NCI-H69 (cell line): ENCODE measurements around the gene ORC3.

Experiments used
- DNase-seq: peaks from one replicate; lab custom pipeline; 2025; lab: John Stamatoyannopoulos, UW

The ORC3 gene

DNA sequence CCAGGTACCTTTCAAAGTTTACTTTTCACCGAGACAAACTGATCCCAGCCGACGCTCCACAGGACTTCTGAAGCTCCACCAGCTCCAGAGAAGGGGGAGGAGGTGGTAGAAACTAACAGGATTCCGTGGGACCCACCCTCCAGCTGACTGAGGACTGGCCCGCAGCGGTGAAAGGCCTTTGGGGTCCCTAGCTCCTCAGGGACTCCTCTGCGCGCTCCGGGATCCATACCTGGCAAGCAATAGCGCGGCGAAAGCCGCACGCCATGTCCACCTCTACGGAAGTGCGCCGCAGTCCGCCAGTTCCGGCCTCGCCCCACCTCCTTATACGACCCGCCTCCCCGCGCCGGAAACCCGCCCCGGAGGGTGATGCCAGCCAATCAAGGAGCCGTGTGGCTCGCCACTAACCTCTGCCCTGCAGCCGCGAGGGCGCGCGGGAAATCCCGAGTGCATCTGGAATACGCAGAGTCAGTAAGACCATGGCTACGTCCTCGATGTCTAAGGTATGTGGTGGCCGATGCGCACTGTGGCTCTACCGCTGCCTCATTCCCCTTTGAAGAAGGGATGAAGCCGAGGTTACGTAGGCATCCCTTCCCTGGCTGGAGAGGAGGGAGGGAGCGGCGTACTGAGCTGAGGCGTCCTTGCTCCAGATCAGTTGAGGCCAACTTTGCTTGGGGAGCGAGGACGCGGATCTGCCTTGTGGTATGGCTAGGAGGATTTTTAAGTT, at the start of gene ORC3, which contains the start of gene RARS2:
Gene ORC3, plus strand, starts transcription at position 443 of the 724 bp plus-strand sequence. Its CDS starts 34 bp downstream, at position 477.
Gene RARS2, minus strand, starts transcription at position 295 of the 724 bp plus-strand sequence. Its CDS starts 30 bp downstream, at position 265.
- peak; percentile 98 for DNase-seq

DNA sequence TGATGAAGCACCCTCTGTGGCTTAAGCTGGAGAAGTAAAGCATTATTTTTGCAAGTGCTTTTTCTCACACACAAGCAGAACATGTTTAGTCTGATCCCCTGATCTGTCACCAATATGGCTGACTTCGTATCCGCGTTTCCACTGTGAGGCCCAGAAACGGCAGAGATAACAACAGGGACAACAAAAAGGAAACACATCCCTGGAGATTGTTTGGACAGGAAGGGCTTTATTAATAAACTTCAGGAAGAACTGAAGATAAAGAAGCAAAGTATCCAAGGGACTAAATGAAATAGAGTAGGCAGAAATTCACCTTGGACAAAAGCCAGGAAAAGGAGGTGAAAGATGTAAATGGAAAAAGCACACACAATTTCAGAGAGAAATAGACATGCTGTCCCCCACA, 49.4 kb upstream of the ORC3 start:
- no peak for DNase-seq

DNA sequence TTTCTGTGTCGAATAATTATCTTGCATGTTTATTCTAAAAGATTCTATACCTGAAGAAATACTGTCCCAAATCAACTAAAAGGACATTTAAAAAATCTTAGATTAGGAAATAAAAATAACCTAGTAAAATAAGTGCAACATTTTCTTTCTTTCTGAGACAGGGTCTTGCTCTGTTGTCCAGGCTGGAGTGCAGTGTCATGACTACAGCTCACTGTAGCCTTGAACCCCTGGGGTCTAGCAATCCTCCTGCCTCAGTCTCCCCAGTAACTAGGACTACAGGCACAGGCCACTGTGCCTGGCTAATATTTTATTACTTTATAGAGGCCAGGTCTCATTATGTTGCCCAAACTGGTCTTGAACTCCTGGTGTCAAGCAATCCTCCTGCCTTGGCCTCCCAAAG, 48.9 kb upstream of the ORC3 start:
- no peak for DNase-seq

DNA sequence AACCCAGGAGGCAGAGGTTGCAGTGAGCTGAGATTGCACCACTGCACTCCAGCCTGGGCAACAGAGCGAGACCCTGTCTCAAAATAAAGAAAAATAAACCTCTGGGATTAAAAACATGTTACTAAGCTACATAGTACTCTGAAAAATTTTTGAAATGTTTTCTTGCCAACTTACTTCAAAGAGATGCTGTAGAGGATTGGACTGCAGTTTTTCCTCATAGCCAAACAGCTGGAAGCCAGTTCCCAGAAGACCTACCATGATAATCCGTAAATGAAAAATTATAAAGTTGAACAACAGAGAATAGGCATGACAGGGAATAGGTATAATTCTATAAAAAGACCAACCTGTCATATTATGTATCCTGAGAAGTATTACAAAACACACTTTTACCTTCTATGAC, 48.2 kb upstream of the ORC3 start:
- DNase-seq = no peak

DNA sequence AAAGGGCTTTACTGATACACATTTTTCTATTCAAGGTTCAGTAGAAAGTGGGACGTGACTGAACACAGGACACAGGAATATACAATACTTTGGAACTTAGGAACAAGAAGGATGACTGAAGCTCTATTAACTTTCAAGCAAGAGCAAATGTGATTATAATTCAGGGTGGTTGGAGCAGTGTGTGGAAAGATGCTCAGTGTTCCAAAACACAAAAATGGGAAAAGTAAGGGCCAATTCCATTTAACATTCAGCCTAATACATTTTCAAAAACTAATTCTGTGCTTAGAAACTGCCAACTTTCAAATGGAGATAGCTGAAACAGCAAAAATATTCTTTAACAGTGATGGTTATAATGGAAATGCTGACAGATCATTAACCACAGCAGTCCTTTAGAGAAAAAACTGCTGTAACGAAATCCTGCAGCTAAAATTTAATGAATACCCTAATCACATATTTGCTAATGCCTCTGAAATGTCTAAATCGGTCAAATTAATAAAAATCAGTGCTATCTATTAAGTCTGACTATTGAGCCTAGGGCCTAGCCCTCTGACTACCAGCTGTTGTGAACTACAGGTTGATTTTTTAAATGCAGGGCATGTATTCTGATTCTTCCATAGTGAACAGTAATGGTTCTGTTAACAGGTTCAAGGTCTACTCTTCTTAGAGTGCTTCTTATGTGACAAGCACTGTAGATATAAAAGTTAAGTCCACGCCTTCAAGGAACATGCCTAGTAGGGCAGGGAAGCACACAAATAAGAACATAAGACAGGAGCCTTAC, 46.0 kb upstream of the ORC3 start:
- no peak for DNase-seq

DNA sequence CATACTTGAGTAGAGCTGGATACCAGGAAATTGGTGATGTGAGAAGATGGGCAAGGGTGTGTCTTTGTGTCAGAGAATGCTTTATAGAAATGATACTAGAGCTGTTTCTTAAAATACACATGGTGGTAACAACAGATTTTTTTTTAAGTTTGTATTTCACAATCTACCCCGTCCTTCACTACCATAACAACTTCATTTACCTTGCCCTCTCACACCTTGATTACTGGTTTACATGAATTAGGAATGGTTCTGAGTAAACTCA, 45.5 kb upstream of the ORC3 start:
- no peak for DNase-seq

DNA sequence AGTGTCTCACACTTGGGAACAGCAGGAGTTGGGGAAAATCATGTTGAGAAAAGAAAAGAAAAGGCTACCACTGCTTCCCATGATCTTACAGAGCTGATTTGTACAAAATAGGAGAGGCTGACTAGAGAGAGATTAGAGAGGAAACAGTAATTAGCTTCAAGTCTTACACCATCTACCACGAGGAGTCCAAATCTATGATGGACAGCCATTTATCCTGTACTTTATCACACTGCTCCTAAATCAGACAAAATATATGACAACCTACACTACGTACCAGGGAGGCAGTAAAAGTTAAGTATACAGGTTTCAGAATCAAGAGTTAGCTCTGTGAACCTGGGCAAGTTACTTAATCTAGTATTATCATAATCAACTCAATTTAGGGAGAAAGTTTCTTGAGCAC, 38.1 kb upstream of the ORC3 start:
- no peak for DNase-seq

DNA sequence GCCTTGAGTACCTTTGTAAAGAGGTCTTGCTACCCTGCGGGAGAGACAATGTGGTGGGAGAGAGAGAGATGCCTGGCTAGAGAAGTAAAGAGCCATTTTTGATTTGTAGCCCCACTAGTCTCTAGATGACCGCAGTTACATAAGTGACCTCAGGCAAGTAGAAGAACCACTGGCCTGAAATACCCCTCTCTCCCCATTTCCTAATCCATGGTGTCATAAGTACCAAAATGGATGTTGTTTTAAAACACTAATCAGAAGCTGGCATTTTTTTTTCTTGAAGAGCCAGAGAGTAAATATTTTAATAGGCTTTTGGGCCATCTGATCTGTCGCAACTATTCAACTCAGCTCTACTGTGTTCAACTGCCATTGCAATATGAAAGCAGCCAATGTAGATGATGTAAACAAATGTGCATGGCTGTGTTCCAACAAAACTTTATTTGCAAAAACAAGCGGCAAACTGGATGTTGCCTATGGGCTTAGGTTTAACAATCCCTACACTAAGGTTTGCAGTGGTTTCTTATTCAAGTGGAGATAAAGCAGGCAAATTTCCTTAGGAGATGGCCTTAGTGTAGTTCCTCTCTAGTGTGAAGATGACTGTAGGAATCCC, 36.7 kb upstream of the ORC3 start:
- no peak for DNase-seq

DNA sequence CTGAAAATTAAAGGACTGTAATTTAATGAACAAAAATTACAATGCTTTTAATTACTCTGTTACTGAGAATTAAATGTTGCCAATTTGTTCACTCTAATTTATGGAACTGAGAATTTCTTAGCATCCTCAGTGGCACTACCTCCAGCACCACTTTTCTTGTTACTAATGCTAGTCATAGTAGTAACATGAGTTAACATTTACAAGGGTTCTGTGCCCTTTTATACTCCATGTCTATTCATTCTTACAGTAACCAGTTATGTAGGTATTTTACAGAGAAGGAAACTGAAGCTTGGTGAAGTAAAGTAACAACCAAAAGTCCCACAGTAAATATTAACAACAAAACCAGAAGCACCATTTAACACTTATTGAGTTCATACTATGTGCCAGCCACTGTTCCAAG, 34.4 kb upstream of the ORC3 start:
- no peak for DNase-seq

DNA sequence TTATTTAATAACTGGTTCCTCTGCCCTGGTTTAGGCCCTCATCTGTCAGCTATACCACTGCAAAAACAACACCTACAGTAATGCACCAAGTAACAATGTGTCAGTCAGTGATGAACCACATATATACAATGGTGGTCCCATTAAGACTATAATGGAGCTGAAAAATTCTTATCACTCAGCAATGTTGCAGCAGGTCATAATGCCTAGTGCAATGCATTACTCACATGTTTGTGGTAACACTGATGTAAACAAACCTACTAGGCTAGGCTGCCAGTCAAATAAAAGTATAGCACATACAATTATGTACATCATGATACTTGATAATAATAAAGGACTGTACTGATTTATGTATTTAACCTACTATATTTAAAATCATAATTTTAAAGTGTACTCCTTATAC, 31.5 kb upstream of the ORC3 start:
- DNase-seq = no peak

DNA sequence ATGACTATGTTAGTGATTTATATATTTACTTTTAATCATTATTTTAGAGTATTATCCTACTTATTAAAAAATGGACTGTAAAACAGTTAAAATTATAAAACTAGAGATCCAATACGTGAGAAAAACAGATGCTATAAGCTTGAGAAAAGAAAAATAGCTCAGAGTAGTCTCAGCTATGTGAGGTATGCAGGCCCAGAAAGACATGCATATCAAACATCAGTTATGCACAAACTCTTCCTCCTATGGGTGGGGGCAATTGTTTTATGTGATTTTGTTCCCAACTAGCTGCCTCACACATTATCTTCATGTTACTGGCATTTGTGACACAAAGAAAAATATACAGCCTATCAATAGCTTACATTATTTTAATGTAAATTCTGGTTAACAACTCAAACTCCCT, 28.9 kb upstream of the ORC3 start:
- DNase-seq = no peak

DNA sequence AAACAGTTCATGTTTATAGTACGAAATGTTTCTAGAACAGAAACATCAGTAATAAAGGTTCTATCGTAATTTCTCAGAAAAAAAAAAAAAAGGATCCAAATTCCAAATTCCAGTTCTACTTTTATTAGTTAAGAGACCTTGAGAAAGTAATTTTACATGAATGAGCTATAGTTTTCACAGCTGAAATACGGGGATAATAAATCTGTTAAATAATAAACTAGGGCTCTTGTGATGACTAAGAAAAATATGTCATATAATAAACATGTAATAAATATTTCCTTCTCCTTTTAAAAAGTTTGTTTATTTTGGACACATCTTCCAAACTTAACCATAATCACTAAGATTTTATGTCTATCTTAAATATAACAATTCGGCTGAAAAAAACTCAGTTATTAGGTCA, 17.9 kb upstream of the ORC3 start:
- no peak for DNase-seq

DNA sequence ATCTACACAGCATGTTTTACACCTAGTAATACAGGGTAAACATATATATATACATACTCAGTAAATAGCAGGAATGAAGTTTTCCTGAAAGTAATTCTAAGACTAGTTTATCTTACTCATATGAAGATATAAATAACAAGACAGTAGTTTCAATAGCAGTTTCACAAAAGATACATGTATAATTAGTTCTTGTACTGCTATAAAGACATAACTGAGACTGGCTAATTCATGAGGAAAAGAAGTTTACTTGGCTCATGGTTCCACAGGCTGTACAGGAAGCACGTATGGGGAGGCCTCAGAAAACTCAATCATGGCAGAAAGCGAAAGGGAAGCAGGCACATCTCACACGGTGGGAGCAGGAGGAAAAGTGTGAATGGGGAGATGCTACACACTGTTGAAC, 17.1 kb upstream of the ORC3 start:
- no peak for DNase-seq

DNA sequence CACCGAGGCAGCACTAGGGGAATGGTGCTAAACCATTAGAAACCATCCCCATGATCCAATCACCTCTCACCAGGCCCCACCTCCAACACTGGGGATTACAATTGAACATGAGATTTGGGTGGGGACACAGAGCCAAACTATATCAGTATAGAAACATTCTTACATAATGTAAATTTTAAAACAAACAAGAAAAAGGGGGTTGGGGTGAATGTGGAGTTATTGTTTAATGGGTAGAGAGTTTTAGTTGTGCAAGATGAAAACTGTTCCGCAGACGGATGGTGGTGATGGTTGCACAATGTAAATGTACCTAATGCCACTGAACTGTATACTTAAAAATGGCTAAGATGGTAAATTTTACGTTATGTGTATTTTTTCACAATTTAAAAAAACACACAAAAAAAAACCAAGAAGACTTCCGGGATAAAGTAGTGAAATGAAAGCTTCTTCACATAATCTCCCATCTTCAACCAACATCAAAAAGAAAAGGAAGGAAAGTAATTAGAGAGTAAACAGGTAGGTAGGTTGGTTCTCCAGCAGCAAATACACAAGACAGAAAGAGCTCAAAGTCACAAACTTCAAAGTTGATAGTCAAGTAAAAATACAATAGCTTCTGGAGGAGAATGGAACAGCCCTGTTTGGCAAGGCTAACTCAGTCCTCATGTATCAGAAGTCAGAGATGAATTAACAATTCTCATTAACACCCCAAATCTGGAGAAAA, 16.5 kb upstream of the ORC3 start:
- no peak for DNase-seq

DNA sequence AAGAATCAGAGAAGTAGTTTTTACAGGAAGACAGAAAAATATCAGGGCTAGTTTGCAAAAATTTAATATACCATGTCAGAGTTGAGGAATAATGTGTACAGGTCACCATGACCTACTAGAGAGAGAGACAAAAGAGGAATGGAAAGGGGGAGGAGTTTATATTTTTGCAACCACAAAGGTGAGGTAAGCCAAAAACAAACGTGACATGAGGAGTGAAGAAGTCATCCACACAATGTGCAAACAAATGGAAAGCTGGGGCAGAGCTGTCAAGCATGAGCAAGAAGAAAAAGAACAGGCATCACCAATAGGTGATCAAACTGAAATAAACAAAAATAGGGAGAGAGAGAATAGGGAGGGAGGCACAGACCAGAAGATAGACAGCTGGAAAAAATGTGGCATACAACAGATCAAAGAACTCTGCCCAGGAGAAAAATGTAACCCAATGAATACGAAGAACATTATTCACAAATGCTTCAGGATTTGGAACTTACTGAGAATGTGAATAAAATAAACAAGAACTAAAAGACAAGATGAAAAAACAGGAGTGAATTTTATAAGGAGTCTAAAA, 15.6 kb upstream of the ORC3 start:
- peak; percentile 60 for DNase-seq

DNA sequence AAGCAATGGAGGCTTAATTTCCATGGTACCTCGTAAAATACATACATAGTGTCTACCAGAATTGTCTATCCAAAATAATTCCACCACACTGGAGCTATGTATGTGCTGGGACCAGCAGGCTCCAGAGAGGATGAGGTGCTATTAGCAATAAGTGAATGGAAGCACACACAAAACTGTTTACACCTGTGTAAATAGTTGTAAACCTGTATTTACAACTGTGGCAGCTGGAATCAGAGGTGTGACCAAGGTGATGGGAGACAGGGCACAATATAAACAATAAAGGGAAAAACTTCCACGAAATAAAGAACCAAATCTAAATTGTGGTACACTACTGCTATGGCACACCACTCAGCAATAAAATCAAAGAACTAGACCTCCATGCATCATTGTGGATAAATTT, 14.5 kb upstream of the ORC3 start:
- DNase-seq = peak; percentile 64

DNA sequence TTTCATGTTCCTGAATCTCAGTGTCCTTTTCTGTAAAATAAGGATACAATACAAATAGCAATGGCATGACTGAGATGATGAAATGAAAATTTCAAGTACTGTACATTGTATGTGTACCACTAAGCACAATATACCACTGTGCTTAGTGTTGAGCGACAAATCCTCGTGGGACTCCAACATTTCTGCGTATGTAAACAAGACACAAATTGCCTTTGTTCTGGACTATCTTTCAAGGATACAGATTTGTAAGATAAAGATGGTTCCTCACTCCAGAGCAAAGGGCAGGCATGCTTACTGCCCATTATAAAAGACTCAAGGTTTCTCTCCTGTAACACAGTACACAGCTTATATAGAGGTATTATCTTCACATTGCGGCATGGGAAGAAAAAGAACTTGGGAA, 6.1 kb upstream of the ORC3 start:
- DNase-seq = no peak

DNA sequence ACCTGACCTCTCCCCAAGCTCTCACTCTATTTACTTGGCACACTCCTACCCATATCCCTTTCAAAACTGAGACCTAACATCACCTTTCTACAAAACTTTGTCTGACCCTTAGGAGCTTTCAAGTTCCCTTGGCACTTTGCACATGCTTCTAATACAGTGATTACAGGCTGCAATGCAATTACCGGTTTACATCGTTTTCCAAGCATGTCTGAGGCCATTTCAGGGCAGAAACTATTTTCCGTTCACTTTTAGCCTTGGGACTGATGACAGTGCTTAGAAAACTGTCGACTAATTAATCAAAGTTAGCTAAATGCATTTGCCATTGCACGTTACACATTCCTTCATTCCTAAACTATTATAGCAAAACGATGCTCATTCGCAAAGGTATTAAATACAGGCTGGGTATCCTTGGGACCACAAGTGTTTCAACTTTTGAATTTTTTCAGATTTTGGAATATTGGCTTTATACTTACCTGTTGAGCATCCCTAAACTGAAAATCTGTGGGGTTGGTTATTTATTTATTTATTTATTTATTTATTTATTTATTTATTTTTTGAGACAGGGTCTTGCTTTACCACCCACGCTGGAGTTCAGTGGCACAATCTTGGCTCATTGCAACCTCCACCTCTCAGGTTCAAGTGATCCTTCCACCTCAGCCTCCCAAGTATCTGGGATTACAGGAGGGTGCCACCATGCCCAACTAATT, 3.4 kb upstream of the ORC3 start:
- no peak for DNase-seq

DNA sequence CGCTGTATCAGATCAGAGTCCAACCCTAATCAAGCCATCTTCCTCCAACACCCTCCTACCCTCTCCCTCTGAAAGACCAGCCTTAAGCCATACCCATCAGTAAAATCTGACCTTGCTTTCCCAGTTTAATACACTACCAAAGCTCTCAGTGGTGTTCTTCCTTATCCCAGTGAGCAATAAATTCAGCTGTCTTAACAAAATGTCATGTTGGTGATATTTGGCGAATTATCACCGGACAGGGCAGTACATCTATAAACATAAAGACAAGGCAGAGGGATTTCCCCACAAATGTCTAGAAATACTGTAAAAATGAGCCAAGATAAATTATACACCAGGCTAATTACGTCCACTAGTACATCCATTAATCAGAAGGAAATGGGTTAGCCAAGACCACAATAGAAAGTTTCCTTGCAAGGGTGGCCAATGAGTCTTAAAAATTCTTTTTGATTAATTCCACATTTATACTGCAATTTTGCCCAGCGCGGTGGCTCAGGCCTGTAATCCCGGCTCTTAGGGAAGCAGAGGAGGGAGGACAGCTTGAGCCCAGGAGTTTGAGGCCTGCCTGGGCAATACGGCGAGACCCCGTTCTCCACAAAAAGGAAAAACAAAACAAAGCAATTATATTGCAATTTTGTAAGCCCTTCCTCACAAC, 1.1 kb upstream of the ORC3 start:
- peak; percentile 24 for DNase-seq

DNA sequence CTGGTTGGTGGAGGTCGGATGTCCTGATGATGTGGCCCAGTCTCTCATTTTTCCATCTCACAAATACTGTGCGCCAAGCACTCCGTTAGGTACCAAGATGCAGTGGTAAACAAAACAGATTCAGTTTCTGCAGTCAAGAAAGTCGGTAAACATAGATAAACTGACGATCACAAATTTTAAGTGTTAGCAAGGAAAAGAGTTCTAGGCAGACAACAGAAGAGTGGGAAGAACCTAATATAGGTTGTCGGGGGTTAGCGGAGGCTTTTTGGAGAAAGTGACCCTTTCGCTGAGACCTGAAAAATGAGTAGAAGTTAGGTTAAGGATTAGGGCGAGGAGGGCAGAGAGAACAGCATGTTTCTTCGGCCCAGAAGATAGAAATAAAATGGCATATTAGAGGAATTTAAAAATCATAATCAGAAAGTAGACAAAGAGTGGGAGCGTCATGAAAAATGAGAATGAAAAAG, 514 bp downstream of the ORC3 start:
- DNase-seq = no peak

DNA sequence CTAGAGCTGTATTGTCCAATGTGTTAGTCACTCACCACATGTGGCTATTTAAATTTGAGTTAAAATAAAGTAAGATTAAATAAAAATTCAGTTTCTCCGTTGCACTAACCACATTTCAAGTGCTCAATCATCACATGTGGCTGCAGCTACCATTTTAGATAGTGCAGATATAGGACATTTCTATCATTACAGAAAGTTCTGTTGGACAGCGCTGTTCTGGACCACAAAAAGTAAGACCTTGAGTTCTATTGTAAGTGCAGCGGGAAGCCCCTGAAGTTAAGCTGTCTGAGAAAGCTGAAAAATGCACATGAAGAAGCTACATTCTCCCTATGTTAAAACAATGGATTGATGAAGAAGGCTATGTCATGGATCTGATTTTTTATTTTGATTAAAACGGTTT, 1.1 kb downstream of the ORC3 start:
- no peak for DNase-seq
